GM21423 (cell line): ENCODE data around the gene NSUN4.

Experiments
- ATAC-seq: cut with Tn5 transposase; IDR thresholded peaks from one replicate; pipeline ENCODE4 v1.9.1; 2021; ENCODE audit warnings: mild to moderate bottlenecking, moderate library complexity; ENCODE audit not compliant: unreplicated experiment

The NSUN4 gene

DNA sequence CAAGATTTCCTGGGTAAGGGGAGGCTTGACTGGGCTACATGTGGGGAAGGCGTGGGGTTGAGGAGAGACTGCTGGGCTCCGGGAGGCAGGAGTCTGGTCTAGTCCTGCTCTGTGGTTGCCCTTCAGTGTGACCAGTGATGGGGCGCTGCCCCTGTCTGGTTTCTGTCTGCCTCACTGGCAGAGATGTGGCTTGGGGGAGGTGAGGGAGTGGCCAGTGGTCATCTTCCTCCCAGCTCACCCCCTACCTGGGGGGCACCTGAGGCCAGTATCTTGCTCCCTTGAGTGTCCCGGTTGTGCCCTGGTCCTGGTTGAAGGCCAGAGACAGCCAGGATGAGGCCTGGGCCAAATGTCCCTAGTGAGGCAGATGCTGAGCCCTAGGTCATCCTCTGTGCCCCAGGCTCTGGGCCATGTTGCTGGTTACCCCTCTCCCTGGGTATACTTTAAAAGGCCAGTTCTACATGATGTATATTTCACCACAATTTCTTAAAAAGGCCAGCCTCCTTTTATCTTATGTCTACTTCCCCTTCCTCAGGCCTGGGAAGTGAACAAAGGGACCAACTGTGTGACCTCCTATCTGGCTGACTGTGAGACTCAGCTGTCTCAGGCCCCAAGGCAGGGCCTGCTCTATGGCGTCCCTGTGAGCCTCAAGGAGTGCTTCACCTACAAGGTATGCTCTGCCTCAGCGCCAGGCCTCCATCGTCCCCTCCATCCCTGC lies 64.0 kb downstream of the NSUN4 start:
- ATAC-seq = no peak

DNA sequence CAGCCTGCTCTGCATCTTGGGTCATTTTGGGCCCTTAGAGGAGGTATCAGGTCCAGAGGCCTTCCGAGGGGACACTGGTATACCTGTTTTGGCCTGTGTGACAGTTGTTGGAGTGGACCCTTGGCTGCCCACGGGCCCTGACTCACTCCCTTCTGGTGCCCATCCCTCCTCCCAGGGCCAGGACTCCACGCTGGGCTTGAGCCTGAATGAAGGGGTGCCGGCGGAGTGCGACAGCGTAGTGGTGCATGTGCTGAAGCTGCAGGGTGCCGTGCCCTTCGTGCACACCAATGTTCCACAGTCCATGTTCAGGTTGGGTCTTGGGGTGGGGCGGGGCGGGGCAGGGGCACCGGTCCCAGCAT lies 64.6 kb downstream of the NSUN4 start:
- no peak for ATAC-seq

DNA sequence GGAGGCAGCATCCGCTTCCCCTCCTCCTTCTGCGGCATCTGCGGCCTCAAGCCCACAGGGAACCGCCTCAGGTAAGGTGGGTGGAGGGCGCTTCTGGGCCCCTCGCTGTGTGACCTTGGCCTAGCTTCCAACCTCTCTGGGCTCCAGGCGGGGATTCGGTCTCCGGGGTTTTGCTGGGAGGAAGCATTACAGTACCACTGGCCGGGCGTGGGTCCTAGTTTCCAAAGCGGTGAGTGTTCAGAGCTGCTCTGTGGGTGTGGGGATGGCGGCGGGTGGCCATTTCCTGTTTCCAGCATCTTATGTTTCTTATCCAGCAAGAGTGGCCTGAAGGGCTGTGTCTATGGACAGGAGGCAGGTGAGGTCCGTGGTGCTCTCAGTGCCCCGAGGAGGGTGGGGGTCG lies 65.1 kb downstream of the NSUN4 start:
- no peak for ATAC-seq

DNA sequence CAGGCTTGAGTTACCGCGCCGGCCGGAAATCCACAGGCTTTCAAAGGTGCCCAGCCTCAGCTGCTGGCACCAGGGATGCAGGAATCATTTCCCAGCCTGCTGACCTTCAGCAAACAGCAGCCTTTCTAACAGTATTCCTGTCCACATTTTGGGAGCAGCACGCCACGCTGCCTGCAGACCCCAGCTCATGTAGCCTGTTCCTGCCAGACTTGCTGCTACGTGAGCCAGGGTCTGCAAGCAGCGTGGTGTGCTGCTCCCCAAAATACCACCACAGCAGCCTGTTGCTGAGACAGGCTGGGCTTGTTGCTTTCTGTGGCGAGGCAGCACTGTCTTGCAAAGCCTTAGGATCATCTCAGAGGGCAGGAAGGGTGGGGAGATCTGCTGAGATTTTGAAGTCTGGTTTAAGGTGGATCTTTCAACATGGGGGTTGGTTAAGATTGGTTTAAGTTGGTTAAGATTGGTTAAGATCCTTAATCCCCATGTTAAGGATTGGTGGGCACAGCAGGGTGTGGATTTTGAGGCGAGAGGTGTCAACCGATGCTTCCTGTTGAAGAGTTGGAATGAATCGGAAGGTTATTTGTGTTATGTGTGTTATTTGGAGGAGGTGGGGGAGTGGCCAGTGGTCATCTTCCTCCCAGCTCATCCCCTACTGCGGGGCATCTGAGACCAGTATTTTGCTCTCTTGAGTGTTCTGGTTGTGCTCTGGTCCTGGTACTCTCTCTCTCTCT lies 66.4 kb downstream of the NSUN4 start:
- ATAC-seq = no peak

DNA sequence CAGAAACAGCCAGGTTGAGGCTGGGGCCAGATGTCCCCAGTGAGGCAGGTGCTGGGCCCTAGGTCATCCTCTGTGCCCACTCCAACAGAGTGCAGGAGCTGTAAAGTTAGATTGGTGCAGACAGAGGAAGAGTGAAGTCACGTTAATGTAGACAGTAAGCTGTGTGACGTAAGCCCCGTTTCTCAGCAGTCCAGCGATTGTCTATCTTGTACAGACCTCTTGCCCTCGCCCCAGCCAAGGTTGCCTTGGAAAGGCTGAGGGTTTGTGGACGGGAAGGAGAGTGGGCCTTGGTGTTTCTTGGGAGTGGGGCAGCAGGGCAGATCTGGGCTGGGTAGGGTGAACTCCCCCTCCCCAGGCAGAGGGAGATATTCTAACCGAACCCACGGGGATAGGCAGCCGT lies 67.0 kb downstream of the NSUN4 start:
- ATAC-seq = no peak

DNA sequence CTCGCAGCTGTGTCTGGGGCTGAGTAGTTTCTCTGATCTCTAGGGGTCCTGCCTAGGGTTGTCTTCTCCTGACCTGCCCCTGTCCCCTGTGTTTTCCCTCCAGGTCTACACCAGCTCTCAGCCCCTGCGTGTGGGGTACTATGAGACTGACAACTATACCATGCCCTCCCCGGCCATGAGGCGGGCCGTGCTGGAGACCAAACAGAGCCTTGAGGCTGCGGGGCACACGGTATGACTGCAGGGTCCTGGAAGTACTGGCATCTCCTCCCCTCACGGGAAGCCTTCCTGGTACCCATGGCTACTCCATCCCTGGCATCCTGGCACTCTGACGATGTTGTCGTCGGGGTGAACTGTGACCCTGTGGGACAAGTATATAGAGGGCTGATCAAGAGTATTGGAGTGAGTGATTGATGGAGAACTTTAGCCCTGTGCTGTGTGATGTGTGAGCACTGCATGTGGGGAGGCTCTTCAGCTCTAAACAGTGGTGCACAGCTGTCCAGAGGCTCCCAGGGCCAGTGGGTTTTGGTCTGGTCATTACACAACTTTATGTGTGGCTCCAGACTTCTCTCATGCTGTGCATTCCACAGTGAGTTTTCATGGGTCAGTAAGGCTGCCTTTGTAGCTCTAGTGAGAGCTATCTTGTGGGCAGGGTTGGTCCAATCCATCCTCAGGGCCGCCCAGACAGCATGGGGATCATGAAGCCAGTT lies 67.9 kb downstream of the NSUN4 start:
- no peak for ATAC-seq

DNA sequence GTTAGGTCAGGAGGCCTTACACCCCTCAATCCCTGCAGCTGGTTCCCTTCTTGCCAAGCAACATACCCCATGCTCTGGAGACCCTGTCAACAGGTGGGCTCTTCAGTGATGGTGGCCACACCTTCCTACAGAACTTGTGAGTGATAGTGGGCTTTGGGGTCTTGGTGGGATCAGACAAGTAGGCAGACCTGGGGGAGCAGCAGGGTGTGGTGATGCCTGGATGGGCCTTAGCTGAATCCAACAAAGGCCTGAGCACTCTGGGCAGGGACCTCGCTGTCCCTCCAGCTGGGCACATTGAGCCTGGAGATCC lies 68.4 kb downstream of the NSUN4 start:
- ATAC-seq = no peak

DNA sequence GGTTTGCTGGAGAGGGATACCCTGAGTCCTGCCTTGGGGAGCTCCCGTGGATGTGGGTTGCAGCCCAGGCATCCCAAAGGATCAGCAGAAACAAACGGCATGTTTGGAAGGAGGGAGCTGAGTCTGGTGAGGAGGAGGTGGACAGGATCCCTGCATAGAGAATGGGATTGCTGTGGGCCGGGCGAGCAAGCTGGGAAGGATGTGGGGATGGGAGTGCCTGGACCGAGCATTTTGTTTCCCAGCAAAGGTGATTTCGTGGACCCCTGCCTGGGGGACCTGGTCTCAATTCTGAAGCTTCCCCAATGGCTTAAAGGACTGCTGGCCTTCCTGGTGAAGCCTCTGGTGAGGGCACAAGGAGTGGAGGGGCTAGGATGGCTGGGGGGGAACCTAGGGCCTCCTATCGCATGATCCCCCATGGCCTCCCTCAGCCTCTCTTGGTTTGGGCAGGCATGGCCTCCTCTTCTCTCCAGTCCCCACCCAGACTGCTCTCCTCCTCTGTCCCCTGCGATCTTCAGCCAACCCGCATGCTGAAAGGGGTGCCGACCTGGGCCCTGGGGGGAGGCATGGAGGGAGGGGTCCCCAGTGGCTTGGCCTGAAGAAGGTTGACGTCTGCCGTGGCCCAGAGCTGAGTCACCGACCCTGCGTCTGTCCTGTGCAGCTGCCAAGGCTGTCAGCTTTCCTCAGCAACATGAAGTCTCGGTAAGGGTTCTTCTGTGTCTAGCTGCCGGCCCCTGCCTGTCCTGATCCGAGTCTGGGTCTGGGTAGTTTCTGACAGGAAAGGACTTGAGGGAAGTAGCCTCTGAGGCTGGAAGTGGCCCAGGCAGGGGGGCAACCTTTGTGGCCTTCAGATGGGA lies 69.8 kb downstream of the NSUN4 start:
- no peak for ATAC-seq

DNA sequence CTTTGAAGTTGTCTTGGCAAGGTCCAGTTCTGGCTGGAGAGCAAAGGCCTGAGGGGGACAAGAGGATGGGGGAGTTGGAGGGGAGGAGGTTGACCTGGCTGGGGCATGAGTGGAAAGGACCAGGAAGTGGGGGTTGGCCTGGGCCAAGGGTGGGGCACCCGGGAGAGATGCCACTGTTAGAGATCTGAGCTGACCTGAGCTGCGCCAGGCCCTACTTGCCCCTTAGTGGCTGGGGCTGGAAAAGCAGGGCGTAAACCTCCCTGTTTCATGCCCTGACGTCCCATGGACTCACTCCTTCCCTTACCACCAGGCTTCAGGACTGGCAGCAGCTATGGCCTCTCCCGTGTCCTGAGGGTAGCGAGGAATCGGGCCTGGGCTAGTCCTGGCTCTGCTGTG lies 70.4 kb downstream of the NSUN4 start:
- ATAC-seq = no peak
